ENCODE measurements around the gene OFD1.

The OFD1 gene, protein sequence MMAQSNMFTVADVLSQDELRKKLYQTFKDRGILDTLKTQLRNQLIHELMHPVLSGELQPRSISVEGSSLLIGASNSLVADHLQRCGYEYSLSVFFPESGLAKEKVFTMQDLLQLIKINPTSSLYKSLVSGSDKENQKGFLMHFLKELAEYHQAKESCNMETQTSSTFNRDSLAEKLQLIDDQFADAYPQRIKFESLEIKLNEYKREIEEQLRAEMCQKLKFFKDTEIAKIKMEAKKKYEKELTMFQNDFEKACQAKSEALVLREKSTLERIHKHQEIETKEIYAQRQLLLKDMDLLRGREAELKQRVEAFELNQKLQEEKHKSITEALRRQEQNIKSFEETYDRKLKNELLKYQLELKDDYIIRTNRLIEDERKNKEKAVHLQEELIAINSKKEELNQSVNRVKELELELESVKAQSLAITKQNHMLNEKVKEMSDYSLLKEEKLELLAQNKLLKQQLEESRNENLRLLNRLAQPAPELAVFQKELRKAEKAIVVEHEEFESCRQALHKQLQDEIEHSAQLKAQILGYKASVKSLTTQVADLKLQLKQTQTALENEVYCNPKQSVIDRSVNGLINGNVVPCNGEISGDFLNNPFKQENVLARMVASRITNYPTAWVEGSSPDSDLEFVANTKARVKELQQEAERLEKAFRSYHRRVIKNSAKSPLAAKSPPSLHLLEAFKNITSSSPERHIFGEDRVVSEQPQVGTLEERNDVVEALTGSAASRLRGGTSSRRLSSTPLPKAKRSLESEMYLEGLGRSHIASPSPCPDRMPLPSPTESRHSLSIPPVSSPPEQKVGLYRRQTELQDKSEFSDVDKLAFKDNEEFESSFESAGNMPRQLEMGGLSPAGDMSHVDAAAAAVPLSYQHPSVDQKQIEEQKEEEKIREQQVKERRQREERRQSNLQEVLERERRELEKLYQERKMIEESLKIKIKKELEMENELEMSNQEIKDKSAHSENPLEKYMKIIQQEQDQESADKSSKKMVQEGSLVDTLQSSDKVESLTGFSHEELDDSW

DNA sequence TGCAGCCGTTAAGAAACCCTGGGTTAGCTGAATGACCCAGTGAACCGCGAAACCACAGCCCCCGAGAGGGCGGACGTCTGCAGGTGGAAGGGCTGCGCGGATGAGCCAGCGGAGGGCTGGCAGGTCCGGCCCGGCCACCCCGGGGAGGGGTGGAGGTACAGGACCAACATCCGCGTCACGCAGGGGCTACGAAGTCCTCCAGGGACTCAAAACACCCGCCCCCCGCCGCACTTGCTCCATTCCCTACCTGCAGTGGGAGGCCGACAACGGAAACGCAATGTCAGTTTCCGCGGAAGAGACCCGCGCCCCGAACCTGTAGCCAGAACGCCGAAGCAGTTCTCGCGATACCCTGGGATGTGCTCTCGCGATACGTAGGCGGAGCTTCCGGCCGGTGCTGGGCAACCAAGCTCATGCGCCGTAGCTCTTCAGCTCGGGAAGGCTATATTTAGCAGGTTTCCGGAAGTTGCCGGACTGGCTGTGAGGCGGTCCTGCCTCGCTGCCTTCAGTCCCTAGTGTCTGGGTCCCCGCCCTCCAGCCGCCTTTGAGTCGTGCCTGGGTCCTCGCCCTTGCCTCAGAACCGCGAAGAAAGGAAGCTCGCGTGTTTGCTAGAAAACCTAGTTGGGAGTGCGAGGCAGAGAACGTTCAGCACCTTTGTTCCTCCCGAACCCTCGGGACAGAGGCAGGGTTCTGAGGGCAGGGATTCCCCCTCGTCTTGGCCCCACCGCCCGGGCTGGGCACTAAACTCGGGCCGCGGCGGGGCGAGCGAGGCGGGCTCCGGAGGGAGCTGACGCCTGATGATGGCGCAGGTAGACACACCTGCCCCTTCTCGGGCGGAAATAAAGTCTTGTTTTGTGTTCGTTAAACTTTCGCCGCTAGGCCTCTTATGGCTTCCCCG is at the start of gene OFD1, which contains the start of gene TRAPPC2:
TSS of gene OFD1 (plus strand) at position 471 of the 895 bp plus-strand sequence. CDS start at position 795, 324 bp downstream.
TSS of gene TRAPPC2 (minus strand) at position 343 of the 895 bp plus-strand sequence. CDS start 14,657 bp downstream, outside the sequence.
- TF ChIP-seq, protein P1, sequence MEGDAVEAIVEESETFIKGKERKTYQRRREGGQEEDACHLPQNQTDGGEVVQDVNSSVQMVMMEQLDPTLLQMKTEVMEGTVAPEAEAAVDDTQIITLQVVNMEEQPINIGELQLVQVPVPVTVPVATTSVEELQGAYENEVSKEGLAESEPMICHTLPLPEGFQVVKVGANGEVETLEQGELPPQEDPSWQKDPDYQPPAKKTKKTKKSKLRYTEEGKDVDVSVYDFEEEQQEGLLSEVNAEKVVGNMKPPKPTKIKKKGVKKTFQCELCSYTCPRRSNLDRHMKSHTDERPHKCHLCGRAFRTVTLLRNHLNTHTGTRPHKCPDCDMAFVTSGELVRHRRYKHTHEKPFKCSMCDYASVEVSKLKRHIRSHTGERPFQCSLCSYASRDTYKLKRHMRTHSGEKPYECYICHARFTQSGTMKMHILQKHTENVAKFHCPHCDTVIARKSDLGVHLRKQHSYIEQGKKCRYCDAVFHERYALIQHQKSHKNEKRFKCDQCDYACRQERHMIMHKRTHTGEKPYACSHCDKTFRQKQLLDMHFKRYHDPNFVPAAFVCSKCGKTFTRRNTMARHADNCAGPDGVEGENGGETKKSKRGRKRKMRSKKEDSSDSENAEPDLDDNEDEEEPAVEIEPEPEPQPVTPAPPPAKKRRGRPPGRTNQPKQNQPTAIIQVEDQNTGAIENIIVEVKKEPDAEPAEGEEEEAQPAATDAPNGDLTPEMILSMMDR (IDR thresholded peaks at IDR 0.05; ENCODE audit: low read depth, low read length, poor library complexity, severe bottlenecking), result no peak
- TF ChIP-seq EZH2phosphoT487 (IDR thresholded peaks at IDR 0.05; ENCODE audit: borderline replicate concordance, low read length), result no peak

DNA sequence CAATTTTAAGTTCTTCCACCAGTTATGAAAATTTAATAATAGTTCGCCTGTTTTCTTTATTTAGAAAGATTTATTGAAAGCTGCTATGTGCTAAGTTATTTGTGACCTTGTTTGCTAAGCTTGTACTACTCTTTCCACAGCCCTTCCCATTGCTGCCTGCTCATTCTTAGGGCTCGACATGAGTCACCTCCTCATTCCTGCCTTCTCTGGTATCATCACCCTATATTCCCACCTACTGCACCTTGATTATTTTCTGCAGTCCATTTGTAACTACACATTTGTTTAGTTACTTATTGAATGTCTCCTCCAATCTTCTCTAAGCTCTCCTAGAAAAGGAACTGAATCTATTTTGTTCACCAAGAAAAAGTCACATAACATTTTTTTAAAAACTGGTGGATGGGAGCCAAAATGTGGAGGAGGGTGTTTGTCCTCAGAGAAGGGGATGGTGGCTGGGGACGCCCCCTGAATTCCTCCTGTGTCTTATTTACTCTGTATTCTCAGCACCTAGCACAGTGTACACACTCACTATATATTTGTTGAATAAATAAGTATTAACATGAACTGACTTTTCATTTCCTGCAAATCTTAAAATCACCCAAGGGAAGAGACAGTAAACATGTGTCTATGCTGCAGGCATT is 49.3 kb upstream of the OFD1 start:
- Histone ChIP-seq H3K27me3 (ENCODE audit: control insufficient read depth, low read length) (no peaks in the 10 kb centered on the region), H3K79me2 (ENCODE audit: control insufficient read depth, low read length) (peaks cover 18% of the 10 kb centered on the region), H3K36me3 (ENCODE audit: control insufficient read depth, low read length) (no peaks in the 10 kb centered on the region; the same call in 1 of the 2 replicates), H3K4me1 (ENCODE audit: control insufficient read depth, low read length) (peaks cover 34% of the 10 kb centered on the region), H4K20me1 (ENCODE audit: control insufficient read depth, insufficient read depth, low read depth, low read length) (no peaks in the 10 kb centered on the region), H3K9me2 (replicated peaks; ENCODE audit: control insufficient read depth, low read length) (no peaks in the 10 kb centered on the region), H3K27ac (ENCODE audit: low read depth, low read length) (no peak overlapping the region), H3K4me3 (ENCODE audit: low read length) (no peak overlapping the region), H3F3A (ENCODE audit: control insufficient read depth, insufficient read depth) (no peaks in the 10 kb centered on the region), H3K4me2 (ENCODE audit: low read length) (peak overlapping the region; percentile 28; the same call in 1 of the 2 replicates), H3K9me3 (ENCODE audit: control insufficient read depth, insufficient read depth, low read length) (no peaks in the 10 kb centered on the region)
- TF ChIP-seq, protein P1 (IDR thresholded peaks at IDR 0.05; ENCODE audit: low read depth, low read length, poor library complexity, severe bottlenecking), result no peak
- TF ChIP-seq EZH2phosphoT487 (IDR thresholded peaks at IDR 0.05; ENCODE audit: borderline replicate concordance, low read length), result no peak

More for the DNA sequence above, at the start of gene OFD1, which contains the start of gene TRAPPC2:
- Histone ChIP-seq H3K4me3 (ENCODE audit: low read length) (peak within 1 kb of the TSS; percentile 91), H3K4me2 (ENCODE audit: low read length) (peak within 1 kb of the TSS; percentile 93), H3F3A (ENCODE audit: control insufficient read depth, insufficient read depth) (peaks cover 14% of the 10 kb centered on the region), H3K36me3 (ENCODE audit: control insufficient read depth, low read length) (peaks cover 77% of the 10 kb centered on the region), H3K9me3 (ENCODE audit: control insufficient read depth, insufficient read depth, low read length) (no peaks in the 10 kb centered on the region), H3K9me2 (replicated peaks; ENCODE audit: control insufficient read depth, low read length) (no peaks in the 10 kb centered on the region), H3K79me2 (ENCODE audit: control insufficient read depth, low read length) (peaks cover 76% of the 10 kb centered on the region), H3K27me3 (ENCODE audit: control insufficient read depth, low read length) (no peaks in the 10 kb centered on the region), H4K20me1 (ENCODE audit: control insufficient read depth, insufficient read depth, low read depth, low read length) (no peaks in the 10 kb centered on the region), H3K4me1 (ENCODE audit: control insufficient read depth, low read length) (peaks cover 38% of the 10 kb centered on the region), H3K27ac (ENCODE audit: low read depth, low read length) (peak within 1 kb of the TSS; percentile 100)

DNA sequence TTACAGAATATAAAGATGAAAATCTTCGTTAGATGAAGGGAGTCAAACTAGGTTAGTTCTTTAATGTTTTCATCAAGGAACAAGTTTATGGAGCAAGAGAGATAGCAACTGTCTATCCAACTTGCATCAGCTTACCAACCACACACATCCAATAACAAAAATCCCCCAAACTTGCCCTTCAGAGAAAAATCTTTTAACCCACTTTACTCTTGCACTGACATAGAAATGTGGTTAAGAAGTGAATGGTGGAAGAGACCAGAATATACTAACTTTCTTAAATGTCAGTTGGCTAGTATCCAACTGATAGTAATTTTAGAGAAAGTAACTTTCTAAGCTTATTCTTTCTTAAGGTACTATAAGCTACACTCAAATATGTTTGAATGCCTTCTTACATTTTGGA is 47.3 kb upstream of the OFD1 start:
- Histone ChIP-seq H4K20me1 (ENCODE audit: control insufficient read depth, insufficient read depth, low read depth, low read length) (no peaks in the 10 kb centered on the region), H3K4me1 (ENCODE audit: control insufficient read depth, low read length) (peaks cover 53% of the 10 kb centered on the region), H3K27ac (ENCODE audit: low read depth, low read length) (no peak overlapping the region), H3K9me3 (ENCODE audit: control insufficient read depth, insufficient read depth, low read length) (no peaks in the 10 kb centered on the region), H3K79me2 (ENCODE audit: control insufficient read depth, low read length) (peaks cover 37% of the 10 kb centered on the region), H3K4me2 (ENCODE audit: low read length) (no peak overlapping the region), H3K9me2 (replicated peaks; ENCODE audit: control insufficient read depth, low read length) (no peaks in the 10 kb centered on the region), H3K27me3 (ENCODE audit: control insufficient read depth, low read length) (no peaks in the 10 kb centered on the region), H3K36me3 (ENCODE audit: control insufficient read depth, low read length) (peaks cover 4% of the 10 kb centered on the region), H3F3A (ENCODE audit: control insufficient read depth, insufficient read depth) (no peaks in the 10 kb centered on the region), H3K4me3 (ENCODE audit: low read length) (no peak overlapping the region)
- TF ChIP-seq, protein P1 (IDR thresholded peaks at IDR 0.05; ENCODE audit: low read depth, low read length, poor library complexity, severe bottlenecking), result no peak
- no peak for TF ChIP-seq EZH2phosphoT487 (IDR thresholded peaks at IDR 0.05; ENCODE audit: borderline replicate concordance, low read length)
